ENCODE results near the gene GPR153. TPM values are rescaled to one million over a fixed set of nuclear protein-coding genes. Genes with fewer than 3 reads are reported as not detected.

The GPR153 gene
- total and polyA plus RNA-seq, 2 of the 8 experiments (the other 6 are each of a cell fraction or from before 2014, with no cell fraction given): 5.7 to 8.1 TPM

DNA sequence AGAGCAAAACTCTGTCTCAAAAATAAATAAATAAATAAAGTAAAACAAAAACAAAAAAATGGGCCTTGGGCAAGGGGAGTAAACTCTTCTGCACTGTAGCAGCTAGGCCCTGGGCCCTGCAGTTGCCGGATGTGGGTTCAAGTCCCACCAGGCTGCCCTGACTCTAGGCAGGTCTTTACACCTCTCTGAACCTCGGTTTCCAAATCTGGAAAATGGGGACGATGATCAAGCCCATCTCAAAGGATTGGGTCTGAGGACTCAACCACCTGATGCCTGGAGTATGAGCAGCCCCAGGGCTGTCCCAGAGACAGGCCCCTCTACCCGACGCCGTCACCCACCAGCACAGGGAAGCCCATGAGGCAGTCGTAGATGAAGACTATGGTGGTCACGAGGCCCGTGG is 7.5 kb downstream of the GPR153 start:
- Histone ChIP-seq H3K4me1 (replicated peaks in 1 of 4; ENCODE audit: control insufficient read depth in 3 of 4, insufficient read depth in 4 of 4, low read length in 3 of 4) (peaks cover 0 to 9% (median 6%) of the 10 kb centered on the region in 4 experiments; a peak in 4 of 7 replicates), H2BK15ac (ENCODE audit: low read length) (no peak overlapping the region), H3K27ac (ENCODE audit: low read depth, low read length) (no peak overlapping the region), H2AK5ac (ENCODE audit: low read depth, low read length) (no peak overlapping the region), H3K36me3 (ENCODE audit: control insufficient read depth in 2 of 4, insufficient read depth in 4 of 4, low read length in 3 of 4) (no peaks in the 10 kb centered on the region; a peak in 1 of 8 replicates), H3K56ac (replicated peaks; ENCODE audit: insufficient read length, low read depth, low read length) (no peak overlapping the region), H2AFZ (ENCODE audit: low read length) (no peak overlapping the region), H3K14ac (ENCODE audit: insufficient read length) (no peak overlapping the region), H3K18ac (ENCODE audit: extremely low read depth, low read length) (no peak overlapping the region), H2BK120ac (replicated peaks; ENCODE audit: low read depth, low read length) (no peak overlapping the region), H3K23ac (ENCODE audit: insufficient read length) (no peak overlapping the region), H2BK5ac (ENCODE audit: low read depth, low read length) (no peak overlapping the region), H3K79me1 (ENCODE audit: low read depth, low read length) (no peaks in the 10 kb centered on the region), H3K27me3 (replicated peaks in 1 of 4; ENCODE audit: control insufficient read depth in 3 of 4, extremely low read depth in 1 of 4, insufficient read depth in 3 of 4, low read length in 3 of 4) (peaks cover 16 to 35% (median 30%) of the 10 kb centered on the region in 4 experiments), H3K79me2 (ENCODE audit: control insufficient read depth in 1 of 2, insufficient read depth in 2 of 2, low read length in 2 of 2) (no peaks in the 10 kb centered on the region), H3K9me3 (ENCODE audit: insufficient read depth in 2 of 2, low read depth in 1 of 2, low read length in 1 of 2) (no peaks in the 10 kb centered on the region), H3K4ac (replicated peaks; ENCODE audit: insufficient read length, low read depth, low read length) (no peak overlapping the region), H3K4me2 (ENCODE audit: insufficient read depth in 1 of 2, low read depth in 2 of 2, low read length in 2 of 2) (no peak overlapping the region), H3K9ac (replicated peaks in 1 of 4; ENCODE audit: extremely low read depth in 1 of 4, low read depth in 3 of 4, low read length in 3 of 4) (no peak overlapping the region), H2BK12ac (ENCODE audit: low read depth, low read length) (no peak overlapping the region), H2BK20ac (ENCODE audit: low read length) (no peak overlapping the region), H4K8ac (ENCODE audit: extremely low read depth, insufficient read depth, low read length) (no peak overlapping the region), H4K5ac (ENCODE audit: insufficient read length, low read depth, low read length) (no peak overlapping the region), H3K23me2 (ENCODE audit: low read depth, low read length) (peaks cover 11% of the 10 kb centered on the region; the same call in 1 of the 2 replicates), H4K20me1 (replicated peaks in 1 of 2; ENCODE audit: control insufficient read depth in 1 of 2, insufficient read depth in 2 of 2, low read length in 2 of 2) (peaks cover 2 to 28% of the 10 kb centered on the region in 2 experiments), H3K4me3 (ENCODE audit: extremely low read depth in 1 of 4, insufficient read depth in 2 of 4, low read depth in 3 of 4, low read length in 4 of 4) (no peak overlapping the region), H4K91ac (replicated peaks; ENCODE audit: insufficient read length, low read length) (no peak overlapping the region)
- DNase-seq (ENCODE audit: low read depth in 1 of 2, low spot score in 2 of 2) (no peak), FAIRE-seq (no peak)
- WGBS, 2 experiments (ENCODE audit: extremely low coverage in 1 of 2, insufficient coverage in 1 of 2, insufficient read length in 1 of 2, insufficient replicate concordance in 2 of 2, low coverage in 1 of 2, low lambda C conversion rate in 2 of 2, missing lambda C conversion rate in 1 of 2): 96% methylated on average over 9 of the region's 9 CpGs; no CpG with 5 or more reads in 1 of the 2 experiments
- CTCF ChIA-PET (ENCODE audit: partially characterized antibody): interaction anchor here (0.8 to 19.1 kb wide), 11 partner anchors 11 to 185 kb away, joined by 3 to 353 read pairs (median 7); partner anchors contain the start of genes RNF207 and RPL22
- POLR2A ChIA-PET (ENCODE audit: partially characterized antibody): interaction anchor here (9.3 kb wide), 1 partner anchor 16 kb away, joined by 64 read pairs; the partner anchor contains the start of gene ICMT
- TF ChIP-seq RNF2 (IDR thresholded peaks at IDR 0.05; ENCODE audit: borderline replicate concordance, low read depth, low read length, missing control alignments, poor library complexity, severe bottlenecking): no peak
- TF ChIP-seq, protein P1, sequence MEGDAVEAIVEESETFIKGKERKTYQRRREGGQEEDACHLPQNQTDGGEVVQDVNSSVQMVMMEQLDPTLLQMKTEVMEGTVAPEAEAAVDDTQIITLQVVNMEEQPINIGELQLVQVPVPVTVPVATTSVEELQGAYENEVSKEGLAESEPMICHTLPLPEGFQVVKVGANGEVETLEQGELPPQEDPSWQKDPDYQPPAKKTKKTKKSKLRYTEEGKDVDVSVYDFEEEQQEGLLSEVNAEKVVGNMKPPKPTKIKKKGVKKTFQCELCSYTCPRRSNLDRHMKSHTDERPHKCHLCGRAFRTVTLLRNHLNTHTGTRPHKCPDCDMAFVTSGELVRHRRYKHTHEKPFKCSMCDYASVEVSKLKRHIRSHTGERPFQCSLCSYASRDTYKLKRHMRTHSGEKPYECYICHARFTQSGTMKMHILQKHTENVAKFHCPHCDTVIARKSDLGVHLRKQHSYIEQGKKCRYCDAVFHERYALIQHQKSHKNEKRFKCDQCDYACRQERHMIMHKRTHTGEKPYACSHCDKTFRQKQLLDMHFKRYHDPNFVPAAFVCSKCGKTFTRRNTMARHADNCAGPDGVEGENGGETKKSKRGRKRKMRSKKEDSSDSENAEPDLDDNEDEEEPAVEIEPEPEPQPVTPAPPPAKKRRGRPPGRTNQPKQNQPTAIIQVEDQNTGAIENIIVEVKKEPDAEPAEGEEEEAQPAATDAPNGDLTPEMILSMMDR (IDR thresholded peaks at IDR 0.05; ENCODE audit: control extremely low read depth in 1 of 3, insufficient read depth in 1 of 3, low read depth in 1 of 3, low read length in 3 of 3): no peak
- no peak for TF ChIP-seq GABPA (IDR thresholded peaks at IDR 0.05; ENCODE audit: borderline replicate concordance, insufficient read depth, low read length)
- no peak for TF ChIP-seq TBP (IDR thresholded peaks at IDR 0.05; ENCODE audit: low read depth, low read length)
- no peak for TF ChIP-seq MAFK (IDR thresholded peaks at IDR 0.05; ENCODE audit: low read depth, low read length)
- TF ChIP-seq SIRT6 (IDR thresholded peaks at IDR 0.05; ENCODE audit: low read length): no peak
- no peak for TF ChIP-seq TAF1 (IDR thresholded peaks at IDR 0.05; ENCODE audit: low read depth, low read length)
- TF ChIP-seq HDAC6 (IDR thresholded peaks at IDR 0.05; ENCODE audit: low read depth, low read length): no peak
- TF ChIP-seq PHF8 (conservative IDR thresholded peaks at IDR 0.05; ENCODE audit: low read depth, low read length): no peak
- no peak for TF ChIP-seq EGR1 (IDR thresholded peaks at IDR 0.05; ENCODE audit: borderline replicate concordance, low read depth, low read length)
- TF ChIP-seq JUND (IDR thresholded peaks at IDR 0.05; ENCODE audit: low read length): no peak
- no peak for TF ChIP-seq SIX5 (IDR thresholded peaks at IDR 0.05; ENCODE audit: low read depth, low read length)

Measured in H1 (cell line).